SH-SY5Y (cell line): ENCODE results near the gene WDR5.

ENCODE experiments used
- GATA2 ChIP-seq: IDR thresholded peaks from 2 replicates; pipeline ENCODE4 v1.6.1; 2011; ENCODE audit warnings: mild to moderate bottlenecking, low read depth, low read length
- GATA3 ChIP-seq: IDR thresholded peaks from 2 replicates; pipeline ENCODE4 v1.6.1; 2011; ENCODE audit warnings: low read depth, mild to moderate bottlenecking, low read length, moderate library complexity

DNA sequence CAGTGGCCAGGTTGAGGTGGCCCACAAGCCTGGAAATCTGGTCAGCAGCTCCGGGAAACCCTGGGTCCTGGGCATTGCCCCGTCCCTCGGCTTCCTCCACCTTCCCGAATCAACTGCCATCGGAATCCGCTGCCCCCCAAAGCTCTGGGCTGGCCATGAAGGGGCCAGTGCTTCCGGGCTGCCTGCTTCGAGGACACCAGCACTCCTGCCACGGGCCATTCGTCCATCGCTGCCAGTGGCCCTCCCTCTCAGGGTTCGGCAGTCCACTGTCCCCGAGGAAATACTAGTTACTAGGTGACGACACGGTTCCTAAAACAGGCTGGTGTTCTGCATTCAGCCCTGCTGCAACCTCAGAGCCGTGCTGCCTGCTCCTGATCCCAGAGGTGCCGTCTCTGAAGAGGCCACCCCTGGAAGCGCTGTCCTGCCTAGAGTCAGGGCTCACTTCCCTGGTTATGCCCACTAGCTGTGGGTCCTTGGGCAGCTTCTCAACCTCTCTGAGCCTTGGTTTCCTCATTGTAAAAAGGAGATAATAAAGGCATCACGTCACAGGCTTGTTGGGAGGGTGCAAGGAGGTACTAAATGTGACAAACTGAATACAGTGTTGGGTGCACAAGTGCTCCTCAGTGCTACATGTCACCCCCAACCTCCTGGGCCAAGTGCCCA lies 3.5 kb upstream of the WDR5 start:
- TF ChIP-seq GATA2 (no peak), GATA3 (no peak)
